Jurkat, Clone E6-1 (cell line): Measurements from ENCODE around the gene TMED6. TPM values are rescaled to one million over a fixed set of nuclear protein-coding genes. Genes with fewer than 3 reads are reported as not detected.

Source experiments
- DNase-seq: peaks from one replicate; pipeline ENCODE4 v3.0.0-alpha.2; 2011; ENCODE audit warnings: low read depth, low spot score
- H3K4me3 ChIP-seq: 2 replicates; pipeline ENCODE4 v1.5.1; 2011; ENCODE audit warnings: mild to moderate bottlenecking, low read length, control low read depth, moderate library complexity
- polyA plus RNA-seq: library from polyadenylated mRNA; unstranded; fragments of >200 nt; gene quantifications from one replicate; pipeline ENCODE4 v1.2.1, GENCODE V29; 2012; ENCODE audit warnings: missing spikeins; ENCODE audit not compliant: insufficient read length, insufficient read depth

Gene TMED6
- 1.2 TPM for polyA plus RNA-seq

- DNase-seq = no peak
- no peak within 1 kb of the TSS for H3K4me3 ChIP-seq
Observed at GRCh38 chr16:69351309-69352027, at the start of gene TMED6. Gene TMED6 (minus strand): TSS chr16:69351786. CDS start chr16:69351753, 33 bp downstream.

- no peak for DNase-seq
- no peak overlapping the region for H3K4me3 ChIP-seq
Observed at GRCh38 chr16:69399361-69399760, 47.8 kb upstream of the TMED6 start.

GRCh38 chr16:69397821-69398521 is 46.4 kb upstream of the TMED6 start:
- H3K4me3 ChIP-seq = no peak overlapping the region
- DNase-seq = no peak

GRCh38 chr16:69396187-69397061 is 44.8 kb upstream of the TMED6 start:
- peak; percentile 77 for DNase-seq
- no peak overlapping the region for H3K4me3 ChIP-seq

GRCh38 chr16:69395859-69396186 is 44.2 kb upstream of the TMED6 start:
- no peak overlapping the region for H3K4me3 ChIP-seq
- DNase-seq = no peak

- H3K4me3 ChIP-seq = no peak overlapping the region
- no peak for DNase-seq
Observed at GRCh38 chr16:69393898-69394849, 42.6 kb upstream of the TMED6 start.

- no peak for DNase-seq
- H3K4me3 ChIP-seq = peak overlapping the region; percentile 73
Observed at GRCh38 chr16:69386596-69386995, 35.0 kb upstream of the TMED6 start.

GRCh38 chr16:69384974-69385373 is 33.4 kb upstream of the TMED6 start:
- DNase-seq = no peak
- peak overlapping the region; percentile 73 for H3K4me3 ChIP-seq

- H3K4me3 ChIP-seq = no peak overlapping the region
- no peak for DNase-seq
Observed at GRCh38 chr16:69382421-69382820, 30.8 kb upstream of the TMED6 start.

GRCh38 chr16:69381231-69381630 is 29.6 kb upstream of the TMED6 start:
- DNase-seq = no peak
- no peak overlapping the region for H3K4me3 ChIP-seq

GRCh38 chr16:69378760-69379159 is 27.2 kb upstream of the TMED6 start:
- no peak overlapping the region for H3K4me3 ChIP-seq
- no peak for DNase-seq

- no peak overlapping the region for H3K4me3 ChIP-seq
- no peak for DNase-seq
Observed at GRCh38 chr16:69378036-69378435, 26.4 kb upstream of the TMED6 start.

- H3K4me3 ChIP-seq = no peak overlapping the region
- DNase-seq = no peak
Observed at GRCh38 chr16:69376393-69377059, 24.9 kb upstream of the TMED6 start.

GRCh38 chr16:69373019-69373418 is 21.4 kb upstream of the TMED6 start:
- no peak for DNase-seq
- no peak overlapping the region for H3K4me3 ChIP-seq

- peak; percentile 64 for DNase-seq
- H3K4me3 ChIP-seq = no peak overlapping the region
Observed at GRCh38 chr16:69371564-69371963, 20.0 kb upstream of the TMED6 start.

- no peak overlapping the region for H3K4me3 ChIP-seq
- no peak for DNase-seq
Observed at GRCh38 chr16:69368866-69369265, 17.3 kb upstream of the TMED6 start.

- no peak overlapping the region for H3K4me3 ChIP-seq
- no peak for DNase-seq
Observed at GRCh38 chr16:69367980-69368379, 16.4 kb upstream of the TMED6 start.

GRCh38 chr16:69366431-69366830 is 14.8 kb upstream of the TMED6 start:
- no peak overlapping the region for H3K4me3 ChIP-seq
- DNase-seq = no peak
